HG03095 (cell line): ENCODE measurements around the gene SLCO4C1.

Source experiments
- ATAC-seq: cut with Tn5 transposase; IDR thresholded peaks from one replicate; pipeline ENCODE4 v1.9.1; 2021; ENCODE audit warnings: moderate library complexity; ENCODE audit not compliant: unreplicated experiment

The SLCO4C1 gene

DNA sequence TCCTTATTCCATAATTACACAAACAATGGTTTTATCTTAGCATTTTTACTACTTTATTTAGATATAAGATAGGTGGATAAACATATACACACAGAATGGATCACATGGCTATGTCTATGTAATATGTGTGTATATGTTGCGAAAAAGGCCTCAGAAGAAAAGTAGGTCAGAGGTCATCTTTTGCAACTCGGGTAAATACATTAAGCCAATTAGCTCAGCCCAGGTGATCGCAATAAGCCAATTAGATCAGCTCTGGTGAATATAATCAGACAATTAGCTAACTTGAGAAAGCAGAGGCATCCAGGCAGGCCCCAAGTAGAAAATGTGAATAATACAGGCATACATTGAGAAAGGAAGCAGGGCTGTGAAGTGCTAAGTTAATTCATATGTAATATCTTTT lies 24.3 kb downstream of the SLCO4C1 start:
- ATAC-seq = no peak

DNA sequence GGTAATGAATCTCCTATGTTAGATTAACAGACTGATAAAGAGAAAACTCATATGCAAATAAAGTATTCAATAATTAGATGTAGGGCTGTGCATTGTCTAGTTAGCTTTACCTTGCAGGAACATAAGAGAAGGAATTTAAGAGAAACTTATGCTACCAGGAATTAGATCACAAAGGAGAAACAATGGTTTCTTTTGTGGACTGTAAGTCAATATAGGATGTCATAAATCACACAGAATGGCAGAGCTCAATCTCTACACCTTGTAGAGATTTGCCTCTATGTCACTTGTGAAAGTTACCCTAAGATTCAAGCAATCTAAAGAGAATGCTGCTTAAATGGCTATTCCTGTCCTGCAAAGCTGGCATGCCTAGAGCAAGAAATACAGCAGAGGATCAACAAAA lies 26.0 kb downstream of the SLCO4C1 start:
- ATAC-seq = no peak

DNA sequence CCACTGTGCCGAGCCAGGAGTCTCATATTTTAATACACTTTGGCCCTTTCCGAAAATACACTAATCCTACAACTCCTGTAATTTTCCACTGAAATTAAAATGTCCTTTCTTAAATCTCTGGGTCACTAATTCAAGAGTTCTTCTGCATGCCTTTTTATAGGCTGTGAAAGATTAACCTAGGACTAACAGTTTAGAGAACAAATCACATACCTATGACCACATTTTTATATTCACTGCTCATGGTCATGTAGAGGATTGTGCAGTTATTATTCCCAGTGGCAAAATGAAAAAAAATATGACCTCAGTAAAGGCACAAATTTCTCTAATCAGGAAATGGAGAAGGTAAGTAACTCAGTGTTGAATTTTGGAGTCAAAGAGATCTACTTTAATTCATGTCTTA lies 33.4 kb downstream of the SLCO4C1 start:
- ATAC-seq = no peak

DNA sequence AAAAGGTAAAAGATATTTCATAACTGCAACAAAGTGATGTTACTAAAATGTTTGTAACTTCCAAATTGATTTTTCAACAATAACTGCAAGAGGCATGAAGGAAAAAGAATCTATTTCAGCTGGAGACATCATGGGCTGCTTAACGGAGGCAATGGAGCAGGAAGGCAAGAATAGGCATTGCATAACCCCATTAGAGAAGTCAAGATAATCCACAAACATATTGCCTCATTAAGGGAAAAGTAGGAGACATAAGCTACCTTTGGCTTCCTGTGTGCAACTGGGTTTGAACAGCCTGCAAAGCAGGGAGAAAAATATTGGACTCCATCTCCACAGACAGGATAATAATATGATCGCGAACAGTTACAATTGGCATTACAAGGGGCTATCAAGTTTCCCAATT lies 46.7 kb downstream of the SLCO4C1 start:
- no peak for ATAC-seq

DNA sequence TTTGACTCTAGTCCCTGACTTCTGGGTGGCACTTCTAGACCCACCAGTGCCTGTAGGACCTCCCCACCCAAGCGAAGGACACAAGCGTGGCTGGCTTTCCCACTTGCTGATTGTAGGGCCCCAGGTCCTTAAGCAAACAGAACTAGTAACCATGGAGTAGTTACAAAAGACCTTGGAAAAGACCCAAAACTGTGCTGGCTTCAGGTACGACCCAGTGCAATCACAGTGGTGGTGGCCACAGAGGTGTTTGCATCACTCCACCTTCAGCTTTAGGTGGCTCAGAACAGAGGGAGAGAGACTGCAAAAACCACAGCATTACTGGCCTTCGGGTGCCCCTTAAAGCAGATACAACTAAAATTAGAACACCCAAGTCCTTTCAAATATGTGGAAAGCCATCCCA lies 52.9 kb downstream of the SLCO4C1 start:
- ATAC-seq = no peak

DNA sequence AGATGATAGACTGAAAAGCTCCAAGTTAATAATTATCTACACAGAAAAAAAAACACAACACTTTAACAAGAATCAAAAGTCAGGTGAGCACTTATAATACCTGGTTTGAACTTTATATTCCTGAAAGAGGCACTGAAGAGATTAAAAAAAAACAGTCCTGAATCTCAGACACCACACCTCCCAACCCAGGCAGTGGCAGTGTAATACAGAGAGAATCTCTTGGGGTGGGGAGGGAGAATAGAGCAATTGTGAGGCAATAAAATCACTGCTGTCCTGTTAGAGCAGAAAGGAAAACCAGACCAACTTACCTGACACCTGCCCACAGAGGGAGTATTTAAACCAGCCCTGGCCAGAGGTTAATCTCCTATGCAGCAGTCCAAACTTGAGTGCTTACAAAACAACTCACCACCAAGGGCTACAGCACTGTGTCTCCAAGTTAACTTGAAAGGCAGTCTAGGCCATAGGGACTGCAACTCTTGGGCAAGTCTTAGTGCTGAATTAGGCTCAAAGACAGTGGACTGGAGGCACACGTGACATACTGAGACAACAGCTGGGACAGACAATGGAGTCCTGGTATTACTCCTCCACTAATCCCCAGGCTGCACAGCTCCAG lies 54.2 kb downstream of the SLCO4C1 start:
- no peak for ATAC-seq

DNA sequence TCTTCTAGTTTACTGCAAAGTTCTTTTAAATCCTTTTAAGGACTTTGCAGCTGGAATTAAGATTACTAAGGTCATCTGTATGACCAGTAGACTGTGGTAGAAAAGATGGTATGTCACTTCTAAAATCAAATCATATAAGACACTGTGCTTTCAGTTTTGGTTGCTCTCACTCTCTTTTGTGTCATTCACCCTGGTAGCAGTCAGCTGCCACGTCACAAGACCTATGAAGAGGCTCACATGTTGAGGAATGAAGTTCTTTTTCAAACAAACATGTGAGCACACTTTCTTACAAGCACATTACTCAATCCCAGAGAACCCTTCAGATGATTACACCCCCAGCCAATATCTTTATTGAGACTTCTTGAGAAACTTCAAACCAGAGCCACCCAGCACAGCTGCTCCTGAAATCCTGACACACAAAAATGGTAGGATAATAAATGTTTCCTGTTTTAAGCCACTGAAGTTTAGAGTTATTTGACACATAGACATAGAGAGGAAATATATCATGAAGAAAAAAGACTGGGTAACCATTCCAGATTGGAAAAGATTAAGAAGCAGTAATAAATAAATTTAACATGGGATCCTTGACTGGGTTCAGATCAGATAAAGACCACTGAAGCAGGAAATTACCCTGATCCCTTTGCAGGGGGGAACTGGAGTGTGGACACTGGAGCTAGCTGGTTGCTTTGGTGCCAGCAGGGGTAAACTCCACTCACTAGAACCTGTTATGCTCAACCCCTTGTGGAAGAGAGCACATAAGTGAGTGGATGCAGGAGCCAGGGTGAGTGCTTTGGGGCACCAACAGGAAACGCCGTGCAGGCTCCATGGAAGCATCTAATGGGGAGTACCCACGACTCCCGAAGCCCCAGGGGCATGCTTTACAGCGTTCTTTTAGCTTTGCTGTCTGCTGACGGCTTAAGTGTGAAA lies 64.1 kb downstream of the SLCO4C1 start:
- peak; percentile 88 for ATAC-seq

DNA sequence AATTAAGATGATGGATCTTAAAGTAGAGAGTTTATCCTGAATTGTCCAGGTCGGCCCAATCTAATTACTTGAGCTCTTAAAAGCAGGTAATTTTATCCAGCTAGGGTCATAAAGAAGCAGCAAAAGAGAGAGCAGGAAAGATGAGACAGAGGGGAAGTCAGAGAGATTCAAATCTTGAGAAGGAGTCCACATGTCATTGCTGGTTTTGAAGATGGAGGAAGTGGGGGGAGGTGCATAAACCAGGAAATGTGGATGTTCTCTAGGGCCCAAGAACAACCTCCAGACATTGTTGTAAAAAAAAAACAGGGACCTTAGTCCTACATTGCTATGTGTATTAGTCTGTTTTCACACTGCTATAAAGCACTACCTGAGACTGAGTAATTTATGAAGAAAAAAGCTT lies 66.4 kb downstream of the SLCO4C1 start:
- ATAC-seq = no peak

DNA sequence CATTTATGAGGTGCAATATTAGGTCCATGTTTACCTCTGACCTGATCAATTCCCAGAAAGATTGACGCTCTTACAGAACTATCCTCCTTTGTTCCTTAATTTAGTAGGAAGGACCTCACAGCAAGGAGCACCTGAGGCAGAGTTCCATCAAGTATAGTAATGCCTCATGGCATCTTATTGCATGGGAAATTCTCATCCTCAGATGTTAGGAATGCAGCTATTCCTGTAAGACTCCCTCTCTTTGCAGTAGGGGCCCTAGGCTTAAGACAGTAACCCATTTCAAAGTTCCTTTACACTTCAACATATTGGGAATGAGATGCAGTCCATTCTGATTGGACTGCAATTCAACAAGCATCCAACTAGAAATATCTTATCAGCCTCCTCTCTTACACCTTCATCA lies 69.8 kb downstream of the SLCO4C1 start:
- ATAC-seq = no peak

DNA sequence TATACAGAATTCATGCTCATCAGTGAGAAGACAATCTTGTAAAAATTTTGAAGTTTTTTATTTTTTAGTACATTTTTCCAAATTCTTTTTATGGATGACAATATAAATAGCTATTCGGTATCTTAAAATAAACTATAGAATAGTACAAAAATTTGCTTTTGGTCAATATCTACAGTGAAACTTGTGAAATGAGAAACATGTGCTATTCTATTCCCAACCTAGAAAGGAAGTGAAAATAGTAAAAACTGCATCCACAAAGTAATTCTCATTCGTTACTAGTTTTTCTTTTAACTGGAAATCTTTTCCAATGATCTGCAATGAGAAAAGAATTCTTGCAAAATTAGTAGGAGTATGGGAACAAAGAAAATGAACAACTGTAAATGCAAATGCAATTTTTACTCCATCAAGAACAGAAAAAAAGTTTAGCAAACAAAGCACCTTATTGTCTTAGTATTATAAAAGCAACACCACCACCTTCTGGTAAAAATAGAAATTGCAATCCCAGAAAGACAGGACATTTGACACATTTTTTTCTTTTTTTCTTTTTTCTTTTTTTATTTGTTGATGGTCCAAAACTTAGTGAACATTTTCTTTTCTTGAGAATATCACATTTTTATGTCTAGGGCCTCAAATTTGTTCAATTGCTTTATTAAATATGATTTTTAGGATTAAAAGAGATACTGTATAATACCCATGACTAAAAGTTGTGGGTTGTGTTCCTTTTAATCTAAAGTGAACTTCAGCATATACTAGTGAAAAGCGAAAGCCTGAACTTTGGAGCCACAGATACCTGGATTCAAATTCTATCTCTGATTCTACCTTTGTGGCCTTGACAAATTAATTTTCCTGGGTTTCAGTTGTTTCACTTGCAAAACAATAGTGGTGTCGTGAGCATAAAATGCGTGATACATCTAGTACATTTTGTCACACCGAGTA lies 72.3 kb downstream of the SLCO4C1 start:
- no peak for ATAC-seq

DNA sequence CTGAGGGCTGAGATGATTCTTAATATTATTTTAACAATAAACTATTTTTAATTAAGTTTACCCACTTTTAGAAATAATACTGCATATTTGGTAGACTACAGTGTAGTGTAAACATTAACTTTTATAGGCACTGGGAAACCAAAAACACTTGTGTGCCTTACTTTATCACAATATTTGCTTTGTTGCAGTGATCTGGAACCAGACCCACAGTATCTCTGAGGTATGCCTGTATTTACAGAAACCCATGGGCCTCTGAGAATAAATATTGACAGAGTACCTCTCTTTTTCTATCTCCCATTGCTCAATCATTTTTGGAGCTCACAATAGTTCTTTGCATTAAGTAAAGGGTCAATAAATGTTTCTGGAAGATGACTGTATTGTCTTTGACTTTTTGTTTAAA lies 73.3 kb downstream of the SLCO4C1 start:
- no peak for ATAC-seq

DNA sequence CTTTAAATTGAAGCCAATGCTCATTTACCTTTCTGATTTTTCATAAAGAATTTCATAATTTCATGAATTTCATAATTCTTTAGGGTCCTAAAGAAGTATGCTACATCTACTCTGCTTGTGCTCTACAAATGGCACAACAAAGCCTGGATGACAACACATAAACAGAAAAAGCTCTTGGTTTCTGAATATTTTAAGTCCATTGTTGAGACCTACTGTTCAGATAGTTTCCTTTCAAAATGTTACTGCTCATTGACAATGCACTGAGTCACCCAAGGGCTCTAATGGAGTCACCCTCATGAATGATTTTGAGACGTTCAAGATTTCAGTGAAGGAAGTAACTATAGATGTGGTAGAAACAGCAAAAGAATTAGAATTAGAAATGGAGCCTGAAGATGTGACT lies 74.1 kb downstream of the SLCO4C1 start:
- no peak for ATAC-seq

DNA sequence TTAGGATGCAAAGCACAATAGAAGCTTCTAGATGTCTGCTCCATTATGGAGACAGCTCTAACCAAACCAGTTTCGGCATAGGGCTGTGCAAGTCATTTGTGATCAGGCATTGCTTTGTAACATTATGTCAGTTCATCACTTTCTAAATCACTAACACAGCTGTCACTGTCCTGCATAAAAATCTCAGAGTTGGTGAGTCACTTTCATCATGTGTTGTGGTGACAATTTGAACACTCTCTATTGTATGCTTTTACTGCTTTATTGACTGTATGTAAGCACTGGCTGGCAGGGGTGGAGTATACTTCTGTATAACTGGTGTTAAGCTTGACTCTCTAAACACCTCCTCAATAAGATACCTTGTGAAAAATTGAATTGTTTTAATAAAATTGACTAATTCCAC lies 77.9 kb downstream of the SLCO4C1 start:
- ATAC-seq = no peak

DNA sequence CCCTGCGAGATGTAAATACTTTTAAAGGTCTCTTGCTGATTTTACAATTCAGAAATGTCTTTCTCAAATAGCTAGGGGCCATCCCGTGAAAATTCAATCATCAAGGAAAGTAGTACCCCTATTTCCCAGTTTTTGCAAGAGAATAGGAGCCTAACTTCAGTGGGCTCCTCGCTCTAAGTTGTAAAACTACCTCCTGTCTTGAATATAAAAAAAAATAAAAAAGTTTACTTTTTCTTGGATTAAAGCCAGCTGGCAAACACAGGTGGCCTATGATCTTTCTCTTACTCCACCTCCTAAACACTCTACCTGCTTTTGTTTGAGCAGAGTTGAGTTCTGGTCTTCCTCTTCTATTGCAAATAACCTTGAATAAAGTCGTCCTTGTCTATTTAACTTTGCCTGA lies 79.4 kb downstream of the SLCO4C1 start:
- no peak for ATAC-seq

DNA sequence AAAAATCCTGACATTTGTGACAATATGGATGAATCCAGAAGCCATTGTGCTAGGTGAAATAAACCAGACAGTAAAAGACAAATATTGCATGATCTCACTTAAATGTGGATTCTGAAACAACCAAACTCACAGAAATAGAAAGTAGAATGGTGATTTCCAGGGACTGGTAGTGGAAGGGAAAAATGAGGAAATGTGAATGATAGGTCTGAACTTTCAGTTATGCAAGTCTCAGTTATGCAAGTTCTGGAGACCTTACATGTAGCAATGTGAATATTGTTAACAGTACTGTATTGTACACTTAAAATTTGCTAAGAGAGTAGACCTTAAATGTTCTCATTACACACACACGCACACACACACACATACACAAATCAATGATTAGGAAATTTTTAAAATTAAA lies 84.9 kb downstream of the SLCO4C1 start:
- ATAC-seq = no peak

DNA sequence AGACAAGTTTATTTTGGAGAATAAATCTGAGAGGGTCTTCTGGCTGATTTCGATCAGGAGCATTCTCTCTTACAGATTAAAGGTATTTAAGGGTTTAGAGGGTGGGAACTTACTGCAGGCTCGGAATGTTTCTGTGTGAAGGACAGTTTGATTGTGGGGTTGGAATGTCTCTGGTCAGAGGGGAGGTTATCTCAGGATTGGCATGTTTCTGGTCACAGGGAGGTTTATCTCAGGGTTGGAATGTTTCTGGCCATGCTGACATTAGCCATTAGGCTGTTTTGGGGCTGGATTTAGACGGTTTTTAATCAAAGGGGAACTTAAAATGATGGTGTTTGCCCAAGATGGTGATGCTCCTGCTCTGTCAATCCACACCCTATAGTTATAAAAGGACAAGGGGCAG lies 95.2 kb downstream of the SLCO4C1 start:
- ATAC-seq = no peak

DNA sequence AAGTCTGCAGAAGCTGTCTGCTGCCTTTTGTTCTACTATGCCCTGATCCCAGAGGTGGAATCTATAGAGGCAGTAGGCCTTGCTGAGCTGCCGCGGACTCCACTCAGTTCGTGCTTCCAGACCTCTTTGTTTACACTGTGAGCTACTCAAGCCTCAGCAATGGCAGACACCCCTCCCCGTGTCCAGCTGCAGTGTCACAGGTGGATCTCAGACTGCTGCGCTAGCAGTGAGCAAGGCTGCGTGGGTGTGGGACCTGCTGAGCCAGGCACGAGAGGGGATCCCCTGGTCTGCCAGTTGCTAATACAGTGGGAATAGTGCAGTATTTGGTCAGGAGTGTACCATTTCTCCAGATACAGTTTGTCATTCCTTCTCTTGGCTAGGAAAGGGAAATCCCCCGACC lies 99.6 kb downstream of the SLCO4C1 start:
- no peak for ATAC-seq
